ELF-1 (cell line): ENCODE results near the gene HOXA9.

ENCODE experiments used
- DNase-seq: peaks from one replicate; pipeline ENCODE4 v3.0.0-alpha.2; 2016; ENCODE audit warnings: low read depth, low spot score

Gene HOXA9

GRCh38 chr7:27165089-27165995, at the start of gene HOXA9:
TSS of gene HOXA9 (minus strand) at chr7:27165537. CDS start at chr7:27165457, 80 bp downstream.
- DNase-seq = peak; percentile 61

DNA sequence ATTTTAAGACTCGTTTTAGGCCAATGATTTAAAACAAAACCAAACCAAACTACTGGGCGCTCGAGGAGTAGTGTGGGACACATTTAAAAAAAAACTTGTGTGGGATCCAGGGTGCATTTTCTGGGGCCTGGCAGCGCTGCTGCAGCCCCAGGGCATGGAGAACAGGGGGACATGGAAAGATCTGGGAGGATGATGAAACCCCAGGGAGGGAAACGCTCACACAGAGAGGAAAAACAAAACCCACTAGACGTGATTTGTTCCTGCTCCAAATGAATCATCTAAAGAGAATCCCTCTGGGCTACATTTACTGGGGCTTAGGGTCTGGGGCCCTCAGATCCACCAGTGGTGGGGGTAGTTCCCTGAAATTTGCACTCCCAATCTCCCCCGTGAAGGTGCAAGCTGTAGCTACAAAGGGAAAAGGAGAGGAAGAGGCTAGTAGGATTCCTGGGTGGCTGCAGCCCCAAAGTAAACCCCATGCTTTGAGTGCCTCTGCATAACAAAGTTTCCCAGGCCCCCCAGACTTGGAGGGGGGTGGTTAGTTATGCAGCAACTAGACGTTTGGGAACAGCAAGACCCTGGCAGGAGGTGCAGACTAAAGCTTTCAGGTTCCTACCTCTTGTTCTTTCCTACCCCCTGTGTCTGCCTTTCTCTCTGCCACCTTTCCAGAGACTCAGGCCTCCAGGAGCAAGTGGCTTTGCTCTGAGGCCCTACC, 49.1 kb upstream of the HOXA9 start:
- no peak for DNase-seq

- DNase-seq = peak; percentile 46
Observed at GRCh38 chr7:27213433-27214238, 48.3 kb upstream of the HOXA9 start.

GRCh38 chr7:27212497-27213432, 47.4 kb upstream of the HOXA9 start:
- peak; percentile 46 for DNase-seq

DNA sequence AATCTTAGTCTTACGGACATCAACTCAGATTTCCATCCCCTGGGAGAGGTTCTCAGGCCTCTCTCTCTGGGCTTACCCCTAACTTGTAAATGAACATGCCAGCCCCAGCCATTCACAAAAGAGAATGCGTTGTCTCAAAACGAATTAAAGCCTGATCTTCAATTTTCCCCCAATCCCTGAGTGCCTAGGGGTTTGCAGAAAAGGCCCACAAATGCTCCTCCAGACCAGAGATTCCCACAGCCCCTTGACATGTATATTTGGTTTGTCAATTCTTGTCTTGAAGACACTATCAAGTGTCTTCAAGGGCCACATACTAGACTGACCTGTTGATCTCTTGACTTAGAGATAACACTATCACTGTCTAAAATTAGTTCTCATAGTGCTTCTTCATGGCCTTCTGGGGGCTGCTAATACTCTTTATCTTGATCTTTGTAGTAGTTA, 46.4 kb upstream of the HOXA9 start:
- no peak for DNase-seq

GRCh38 chr7:27211084-27211446, 45.7 kb upstream of the HOXA9 start:
- DNase-seq = no peak

DNA sequence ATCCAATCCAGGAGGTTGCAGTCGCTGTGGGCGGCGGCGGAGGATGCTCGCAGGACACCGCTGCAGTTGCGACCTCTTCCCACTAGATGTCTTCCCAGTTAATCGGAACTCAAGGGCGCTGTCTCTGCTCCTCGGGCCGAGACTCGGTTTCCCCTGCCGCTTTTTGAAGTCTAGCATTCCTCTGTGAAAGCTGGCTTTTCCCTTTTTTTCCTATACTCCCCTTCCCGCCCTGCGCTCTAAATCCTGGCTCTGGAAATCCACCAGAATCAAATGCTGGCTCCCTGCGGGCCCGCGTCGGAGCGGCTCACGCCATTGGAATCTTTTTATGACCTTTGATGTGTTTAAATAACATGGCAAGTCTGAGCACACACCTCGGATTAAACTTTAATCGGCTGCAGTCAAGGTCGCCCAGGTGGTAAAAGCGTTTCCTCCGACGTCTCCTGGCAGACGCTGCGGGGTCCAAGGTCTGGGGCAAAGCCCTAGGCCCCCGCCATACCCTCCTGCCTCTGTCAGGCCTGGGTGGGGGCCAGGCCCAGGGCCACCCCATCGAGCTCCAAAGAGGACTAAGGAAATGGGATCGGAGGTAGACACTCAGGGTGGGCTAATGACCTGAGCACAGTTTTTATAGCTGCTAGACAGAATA, 45.2 kb upstream of the HOXA9 start:
- DNase-seq = peak; percentile 85

DNA sequence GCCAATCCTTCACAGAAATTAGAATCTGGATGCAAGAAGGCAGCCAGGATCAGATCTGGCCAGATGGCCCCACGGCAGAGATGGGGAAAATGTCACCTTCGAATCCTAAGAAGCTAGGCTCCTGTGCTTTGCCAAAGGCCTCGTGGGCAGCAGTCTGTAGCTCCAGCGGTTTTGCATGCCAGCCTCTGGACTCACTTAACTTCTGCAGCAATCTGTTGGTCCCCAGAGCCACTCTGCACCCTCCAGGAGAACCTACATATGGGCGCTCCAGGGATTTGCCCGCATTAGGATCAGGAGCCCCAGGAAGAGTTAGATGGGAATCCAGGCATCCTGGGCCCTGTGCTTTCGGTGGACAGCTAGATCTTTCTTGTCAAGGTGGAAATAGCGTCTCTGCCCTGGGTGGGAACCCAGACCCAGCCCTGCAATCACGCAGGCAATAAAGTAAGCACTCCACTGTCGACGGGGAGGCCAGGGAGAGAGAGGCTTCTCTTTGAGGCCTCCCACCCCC, 44.6 kb upstream of the HOXA9 start:
- no peak for DNase-seq

GRCh38 chr7:27208998-27209397, 43.7 kb upstream of the HOXA9 start:
- no peak for DNase-seq

DNA sequence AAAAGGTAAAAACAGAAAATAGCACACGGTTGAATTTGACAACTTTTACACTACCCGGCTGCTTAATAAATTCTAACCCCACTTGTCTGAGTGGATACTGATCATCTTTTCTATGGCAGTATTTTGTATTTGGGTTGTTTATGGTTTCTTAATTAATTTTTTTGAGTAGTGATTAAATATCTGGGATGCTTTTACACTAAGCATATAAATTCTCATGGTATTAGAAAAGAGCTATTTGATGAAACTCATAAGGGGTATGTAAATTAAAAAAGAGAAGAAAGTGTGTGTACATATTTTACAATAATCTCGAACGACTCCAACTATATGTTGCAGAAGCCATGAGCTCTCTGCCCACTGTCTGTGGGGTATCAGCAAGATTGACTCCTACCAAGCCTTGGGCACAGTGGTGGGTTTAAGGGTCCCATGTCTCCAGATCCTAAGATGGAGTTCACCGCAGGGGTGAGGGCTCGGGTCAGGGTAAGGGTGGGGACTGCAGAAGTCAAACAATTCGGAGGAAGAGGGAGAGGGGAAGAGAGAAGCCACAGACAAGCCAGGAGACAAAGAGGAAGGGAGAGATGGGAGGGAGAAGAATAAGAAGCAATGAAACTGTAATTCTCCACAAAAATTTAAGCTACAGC, 42.1 kb upstream of the HOXA9 start:
- DNase-seq = no peak

DNA sequence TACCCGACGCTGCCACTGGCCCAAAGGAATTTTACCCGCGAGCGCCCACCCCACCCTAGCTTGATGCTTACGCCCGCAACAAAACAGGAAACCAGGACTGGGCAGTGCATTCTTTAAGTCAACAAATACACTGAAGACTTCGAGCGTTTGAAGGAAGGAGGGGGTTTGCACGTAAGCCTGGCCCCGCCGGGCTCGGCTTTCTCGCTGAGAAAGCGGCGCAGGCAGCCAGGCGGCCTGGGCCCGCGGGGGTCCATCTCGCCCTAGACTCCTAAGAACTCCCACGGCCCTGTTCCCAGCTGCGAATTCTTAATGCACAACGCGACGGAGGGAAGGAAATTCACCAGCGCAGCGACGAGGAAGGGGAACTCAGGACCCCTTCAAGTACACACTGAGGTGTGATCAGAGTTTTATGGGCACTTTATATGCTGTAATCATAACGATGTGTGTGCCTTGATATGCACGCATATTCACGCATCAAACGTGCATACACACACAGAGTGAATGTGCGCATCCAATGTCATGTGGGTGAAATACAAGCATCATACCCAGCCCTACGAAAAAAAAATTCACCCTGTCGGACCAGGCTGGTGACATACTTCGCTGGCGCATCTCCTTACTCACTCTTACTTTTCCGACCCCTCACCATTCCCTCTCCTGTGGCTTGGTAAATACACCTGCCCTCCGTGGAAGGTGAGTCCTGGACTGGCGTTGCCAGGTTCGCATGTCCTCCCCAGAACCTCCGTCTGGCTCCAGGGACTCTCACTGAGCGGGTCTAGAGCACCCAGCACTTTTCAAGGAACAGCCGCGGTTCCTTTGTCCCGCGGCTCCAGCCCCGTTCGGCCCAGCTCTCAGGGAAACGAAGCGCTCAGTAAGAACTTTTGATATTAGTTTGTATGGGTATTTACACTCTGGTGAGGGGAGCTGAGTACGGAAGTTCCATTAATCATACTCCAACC, 40.3 kb upstream of the HOXA9 start:
- DNase-seq = peak; percentile 62

- peak; percentile 67 for DNase-seq
Observed at GRCh38 chr7:27204851-27205322, 39.5 kb upstream of the HOXA9 start.

DNA sequence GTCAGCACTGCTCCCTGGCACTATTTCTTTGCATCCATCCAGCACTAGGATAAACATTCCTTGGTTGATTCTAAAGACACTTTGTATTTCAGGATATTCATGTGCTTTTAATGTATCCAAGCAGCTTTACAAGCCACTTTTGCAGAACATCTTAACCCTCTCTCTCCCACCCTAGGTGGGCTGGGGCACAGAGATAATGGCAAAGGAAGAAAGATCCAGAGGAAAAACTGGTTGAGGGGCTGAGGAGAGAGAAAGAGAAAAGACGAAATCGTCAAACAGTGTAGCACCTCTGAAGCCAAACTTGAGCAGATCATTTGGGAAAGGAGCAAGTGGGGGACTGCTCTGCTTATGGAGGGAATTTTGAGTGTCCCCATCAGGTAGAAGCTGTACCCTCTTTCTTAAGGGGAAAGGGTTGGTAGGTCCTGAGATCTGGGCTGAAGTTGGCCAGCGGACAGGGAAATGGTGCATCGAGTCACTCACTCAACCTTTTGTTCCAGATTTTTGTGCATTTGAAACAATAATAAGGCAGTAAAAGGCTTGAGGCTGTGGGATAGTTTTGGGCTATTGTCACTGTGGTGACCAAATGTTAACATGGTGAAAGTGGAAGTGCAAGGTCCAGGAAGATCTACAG, 38.7 kb upstream of the HOXA9 start:
- DNase-seq = no peak

DNA sequence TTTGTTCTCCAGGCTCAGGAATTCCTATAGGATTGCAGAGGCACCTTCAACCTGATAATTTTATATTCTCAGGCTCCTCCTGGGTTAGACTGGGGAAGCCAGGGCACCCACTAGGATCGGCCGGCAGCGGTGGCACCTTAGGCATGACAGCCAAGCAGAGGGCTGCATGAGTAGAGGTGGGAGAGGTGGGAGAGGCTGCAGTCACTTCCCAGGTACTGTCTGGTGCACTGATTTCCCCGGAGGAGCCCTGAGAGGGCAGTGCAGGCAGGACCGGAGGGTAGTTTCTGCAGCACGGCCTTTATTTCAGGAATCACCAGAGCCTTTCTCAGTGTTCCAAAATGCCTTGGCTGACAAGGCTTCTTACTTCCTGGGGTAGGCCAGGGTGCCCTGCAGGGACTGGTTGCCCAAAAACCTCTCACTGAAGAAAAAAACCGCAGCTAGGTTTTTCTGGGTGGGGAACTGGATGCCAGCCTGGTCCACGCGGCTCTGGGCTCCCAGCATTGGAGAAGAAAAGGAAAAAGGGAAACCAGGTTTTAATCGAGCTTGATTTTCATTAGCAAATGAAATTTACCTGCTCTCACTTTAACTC, 38.1 kb upstream of the HOXA9 start:
- peak; percentile 20 for DNase-seq

DNA sequence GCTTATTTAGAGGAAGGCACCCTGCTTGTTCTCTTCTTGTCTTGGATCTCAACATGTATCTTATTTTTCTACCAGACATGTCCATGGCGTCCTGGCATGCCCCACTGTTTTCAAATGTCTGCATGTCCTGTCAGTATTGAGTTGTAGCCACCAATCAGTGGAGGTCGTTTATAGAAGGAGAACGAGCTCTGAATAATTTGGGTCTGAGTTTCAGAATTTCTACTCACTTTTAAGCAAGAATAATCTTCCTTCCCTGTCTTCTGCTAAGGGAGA, 37.5 kb upstream of the HOXA9 start:
- no peak for DNase-seq

- peak; percentile 29 for DNase-seq
Observed at GRCh38 chr7:27202018-27202861, 36.9 kb upstream of the HOXA9 start.

GRCh38 chr7:27201580-27202017, 36.3 kb upstream of the HOXA9 start:
- DNase-seq = no peak
